WTC11 (cell line): ENCODE results near the gene LCLAT1.

Experiments used
- FOXJ3 ChIP-seq: sonication (generic); formaldehyde crosslinking; IDR thresholded peaks from 2 replicates; pipeline ENCODE4 v1.9.0; 2021; ENCODE audit warnings: missing genetic modification reagents, mild to moderate bottlenecking, borderline replicate concordance
- NR2C2 ChIP-seq: sonication (generic); formaldehyde crosslinking; IDR thresholded peaks from 2 replicates; pipeline ENCODE4 v1.8.0; 2022; ENCODE audit warnings: mild to moderate bottlenecking, missing genetic modification reagents
- NR3C1 ChIP-seq: sonication (generic); formaldehyde crosslinking; conservative IDR thresholded peaks from 2 replicates; pipeline ENCODE4 v1.8.1; 2023; ENCODE audit warnings: low read depth, mild to moderate bottlenecking, missing genetic modification reagents
- ZNF121 ChIP-seq: sonication (generic); formaldehyde crosslinking; IDR thresholded peaks from 2 replicates; pipeline ENCODE4 v1.8.0; 2023; ENCODE audit warnings: missing genetic modification reagents
- ZNF263 ChIP-seq: sonication (generic); formaldehyde crosslinking; IDR thresholded peaks from 2 replicates; pipeline ENCODE4 v1.8.1; 2022; ENCODE audit warnings: low read depth, mild to moderate bottlenecking, moderate library complexity, missing genetic modification reagents
- TF ChIP-seq, protein P1 (sequence below): fragments of 200-600 bp; IDR thresholded peaks from 2 replicates; pipeline ENCODE4 v1.8.0; 2022; ENCODE audit warnings: antibody characterized with exemption
- TF ChIP-seq, protein P2 (sequence below): fragments of 250-450 bp; sonication (Bioruptor Pico); conservative IDR thresholded peaks from 2 replicates; pipeline ENCODE4 v1.9.0; 2021; ENCODE audit warnings: mild to moderate bottlenecking
- TF ChIP-seq, protein P3 (sequence below): sonication (generic); formaldehyde crosslinking; IDR thresholded peaks from 2 replicates; pipeline ENCODE4 v1.8.0; 2022; ENCODE audit warnings: missing genetic modification reagents
- TF ChIP-seq, protein P4 (sequence below): sonication (generic); formaldehyde crosslinking; IDR thresholded peaks from 2 replicates; pipeline ENCODE4 v1.8.1; 2022; ENCODE audit warnings: mild to moderate bottlenecking, moderate library complexity, missing genetic modification reagents
- TF ChIP-seq, protein P5 (sequence below): sonication (generic); formaldehyde crosslinking; conservative IDR thresholded peaks from 2 replicates; pipeline ENCODE4 v1.8.1; 2022; ENCODE audit warnings: mild to moderate bottlenecking, missing genetic modification reagents
- TF ChIP-seq, protein P6 (sequence below): sonication (generic); formaldehyde crosslinking; IDR thresholded peaks from 2 replicates; pipeline ENCODE4 v1.8.0; 2022; ENCODE audit warnings: mild to moderate bottlenecking, missing genetic modification reagents
- TF ChIP-seq, protein P7 (sequence below): fragments of 250-450 bp; sonication (Bioruptor Pico); IDR thresholded peaks from 2 replicates; pipeline ENCODE4 v1.9.0; 2021; ENCODE audit warnings: mild to moderate bottlenecking

DNA sequence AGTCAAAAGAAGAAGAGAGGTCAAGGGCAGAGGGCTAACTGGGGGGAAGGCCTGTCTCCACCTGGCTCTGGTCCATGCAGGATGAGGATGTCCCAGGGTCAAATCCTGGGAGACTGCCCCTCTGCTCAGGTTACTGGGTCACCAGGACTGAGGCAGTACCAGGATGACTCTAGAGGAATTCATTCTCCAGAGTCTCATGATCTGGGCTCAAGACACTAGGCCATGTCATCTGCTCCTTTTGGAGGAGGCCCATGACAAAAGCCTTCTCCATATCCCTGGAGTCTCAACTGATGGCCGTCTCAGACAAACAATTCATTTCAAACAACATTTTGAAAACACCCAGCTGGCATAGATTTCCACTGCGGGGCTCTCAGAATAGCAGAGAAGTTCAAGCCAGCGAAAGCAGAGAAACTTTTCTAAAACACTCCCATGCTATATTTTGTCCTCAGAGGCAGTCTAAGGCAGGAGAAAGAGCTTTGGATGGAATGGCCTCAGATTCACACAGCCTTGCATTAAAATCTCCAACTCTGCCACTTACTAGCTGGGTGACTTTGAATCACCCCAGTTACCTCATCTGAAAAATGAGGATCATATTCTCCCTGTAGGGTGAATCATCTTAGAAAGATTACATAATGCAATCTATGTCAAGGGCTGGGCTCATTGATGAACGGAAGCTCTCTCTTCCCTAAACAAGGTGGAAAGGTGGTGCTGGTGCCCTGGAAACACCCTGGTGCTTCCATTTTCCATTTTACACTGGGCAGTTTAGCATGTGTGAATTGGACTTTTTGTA, 48.8 kb upstream of the LCLAT1 start:
- TF ChIP-seq, protein P1, sequence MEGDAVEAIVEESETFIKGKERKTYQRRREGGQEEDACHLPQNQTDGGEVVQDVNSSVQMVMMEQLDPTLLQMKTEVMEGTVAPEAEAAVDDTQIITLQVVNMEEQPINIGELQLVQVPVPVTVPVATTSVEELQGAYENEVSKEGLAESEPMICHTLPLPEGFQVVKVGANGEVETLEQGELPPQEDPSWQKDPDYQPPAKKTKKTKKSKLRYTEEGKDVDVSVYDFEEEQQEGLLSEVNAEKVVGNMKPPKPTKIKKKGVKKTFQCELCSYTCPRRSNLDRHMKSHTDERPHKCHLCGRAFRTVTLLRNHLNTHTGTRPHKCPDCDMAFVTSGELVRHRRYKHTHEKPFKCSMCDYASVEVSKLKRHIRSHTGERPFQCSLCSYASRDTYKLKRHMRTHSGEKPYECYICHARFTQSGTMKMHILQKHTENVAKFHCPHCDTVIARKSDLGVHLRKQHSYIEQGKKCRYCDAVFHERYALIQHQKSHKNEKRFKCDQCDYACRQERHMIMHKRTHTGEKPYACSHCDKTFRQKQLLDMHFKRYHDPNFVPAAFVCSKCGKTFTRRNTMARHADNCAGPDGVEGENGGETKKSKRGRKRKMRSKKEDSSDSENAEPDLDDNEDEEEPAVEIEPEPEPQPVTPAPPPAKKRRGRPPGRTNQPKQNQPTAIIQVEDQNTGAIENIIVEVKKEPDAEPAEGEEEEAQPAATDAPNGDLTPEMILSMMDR: no peak
- TF ChIP-seq, protein P2, sequence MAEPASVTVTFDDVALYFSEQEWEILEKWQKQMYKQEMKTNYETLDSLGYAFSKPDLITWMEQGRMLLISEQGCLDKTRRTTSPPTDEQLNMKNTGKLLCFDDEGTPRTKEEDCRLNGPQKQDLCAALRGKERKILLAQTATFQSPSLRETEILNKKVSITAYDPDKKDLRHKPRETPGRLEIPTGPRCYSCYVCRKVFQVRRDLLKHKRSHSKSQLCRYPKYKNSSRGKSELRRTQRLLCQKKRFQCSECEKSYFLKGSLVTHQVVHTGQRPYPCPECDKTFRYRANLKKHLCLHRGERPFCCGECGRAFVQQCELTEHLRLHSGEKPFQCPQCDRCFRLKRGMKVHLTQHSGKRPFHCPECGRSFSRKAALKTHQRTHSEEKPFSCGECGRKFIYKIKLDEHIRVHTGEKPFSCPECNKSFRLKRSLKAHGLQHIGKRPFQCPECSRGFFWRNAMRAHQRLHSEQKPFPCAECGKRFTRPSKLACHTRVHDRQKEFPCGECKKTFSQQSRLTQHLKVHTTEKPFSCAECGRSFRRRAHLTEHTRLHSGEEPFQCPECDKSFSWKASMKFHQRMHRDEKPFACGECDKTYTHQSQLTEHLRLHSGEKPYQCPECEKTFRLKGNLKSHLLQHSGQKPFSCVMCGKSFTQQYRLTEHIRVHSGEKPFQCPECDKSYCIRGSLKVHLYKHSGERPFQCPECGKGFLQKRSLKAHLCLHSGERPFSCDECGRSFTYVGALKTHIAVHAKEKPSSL (CRISPR knock-in tag): no peak
- TF ChIP-seq, protein P3, sequence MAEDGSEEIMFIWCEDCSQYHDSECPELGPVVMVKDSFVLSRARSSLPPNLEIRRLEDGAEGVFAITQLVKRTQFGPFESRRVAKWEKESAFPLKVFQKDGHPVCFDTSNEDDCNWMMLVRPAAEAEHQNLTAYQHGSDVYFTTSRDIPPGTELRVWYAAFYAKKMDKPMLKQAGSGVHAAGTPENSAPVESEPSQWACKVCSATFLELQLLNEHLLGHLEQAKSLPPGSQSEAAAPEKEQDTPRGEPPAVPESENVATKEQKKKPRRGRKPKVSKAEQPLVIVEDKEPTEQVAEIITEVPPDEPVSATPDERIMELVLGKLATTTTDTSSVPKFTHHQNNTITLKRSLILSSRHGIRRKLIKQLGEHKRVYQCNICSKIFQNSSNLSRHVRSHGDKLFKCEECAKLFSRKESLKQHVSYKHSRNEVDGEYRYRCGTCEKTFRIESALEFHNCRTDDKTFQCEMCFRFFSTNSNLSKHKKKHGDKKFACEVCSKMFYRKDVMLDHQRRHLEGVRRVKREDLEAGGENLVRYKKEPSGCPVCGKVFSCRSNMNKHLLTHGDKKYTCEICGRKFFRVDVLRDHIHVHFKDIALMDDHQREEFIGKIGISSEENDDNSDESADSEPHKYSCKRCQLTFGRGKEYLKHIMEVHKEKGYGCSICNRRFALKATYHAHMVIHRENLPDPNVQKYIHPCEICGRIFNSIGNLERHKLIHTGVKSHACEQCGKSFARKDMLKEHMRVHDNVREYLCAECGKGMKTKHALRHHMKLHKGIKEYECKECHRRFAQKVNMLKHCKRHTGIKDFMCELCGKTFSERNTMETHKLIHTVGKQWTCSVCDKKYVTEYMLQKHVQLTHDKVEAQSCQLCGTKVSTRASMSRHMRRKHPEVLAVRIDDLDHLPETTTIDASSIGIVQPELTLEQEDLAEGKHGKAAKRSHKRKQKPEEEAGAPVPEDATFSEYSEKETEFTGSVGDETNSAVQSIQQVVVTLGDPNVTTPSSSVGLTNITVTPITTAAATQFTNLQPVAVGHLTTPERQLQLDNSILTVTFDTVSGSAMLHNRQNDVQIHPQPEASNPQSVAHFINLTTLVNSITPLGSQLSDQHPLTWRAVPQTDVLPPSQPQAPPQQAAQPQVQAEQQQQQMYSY (CRISPR knock-in tag): no peak
- TF ChIP-seq, protein P4, sequence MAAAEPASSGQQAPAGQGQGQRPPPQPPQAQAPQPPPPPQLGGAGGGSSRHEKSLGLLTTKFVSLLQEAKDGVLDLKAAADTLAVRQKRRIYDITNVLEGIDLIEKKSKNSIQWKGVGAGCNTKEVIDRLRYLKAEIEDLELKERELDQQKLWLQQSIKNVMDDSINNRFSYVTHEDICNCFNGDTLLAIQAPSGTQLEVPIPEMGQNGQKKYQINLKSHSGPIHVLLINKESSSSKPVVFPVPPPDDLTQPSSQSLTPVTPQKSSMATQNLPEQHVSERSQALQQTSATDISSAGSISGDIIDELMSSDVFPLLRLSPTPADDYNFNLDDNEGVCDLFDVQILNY: no peak
- TF ChIP-seq NR2C2: no peak
- TF ChIP-seq FOXJ3 (CRISPR knock-in tag): no peak
- TF ChIP-seq, protein P5, sequence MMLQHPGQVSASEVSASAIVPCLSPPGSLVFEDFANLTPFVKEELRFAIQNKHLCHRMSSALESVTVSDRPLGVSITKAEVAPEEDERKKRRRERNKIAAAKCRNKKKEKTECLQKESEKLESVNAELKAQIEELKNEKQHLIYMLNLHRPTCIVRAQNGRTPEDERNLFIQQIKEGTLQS (CRISPR knock-in tag): no peak
- no peak for TF ChIP-seq ZNF263 (CRISPR knock-in tag)
- no peak for TF ChIP-seq NR3C1 (CRISPR knock-in tag)
- TF ChIP-seq ZNF121 (CRISPR knock-in tag): no peak
- TF ChIP-seq, protein P6, sequence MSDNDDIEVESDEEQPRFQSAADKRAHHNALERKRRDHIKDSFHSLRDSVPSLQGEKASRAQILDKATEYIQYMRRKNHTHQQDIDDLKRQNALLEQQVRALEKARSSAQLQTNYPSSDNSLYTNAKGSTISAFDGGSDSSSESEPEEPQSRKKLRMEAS (CRISPR knock-in tag): no peak
- TF ChIP-seq, protein P7, sequence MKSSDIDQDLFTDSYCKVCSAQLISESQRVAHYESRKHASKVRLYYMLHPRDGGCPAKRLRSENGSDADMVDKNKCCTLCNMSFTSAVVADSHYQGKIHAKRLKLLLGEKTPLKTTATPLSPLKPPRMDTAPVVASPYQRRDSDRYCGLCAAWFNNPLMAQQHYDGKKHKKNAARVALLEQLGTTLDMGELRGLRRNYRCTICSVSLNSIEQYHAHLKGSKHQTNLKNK: no peak
